Measurements from ENCODE around the gene ABHD12. TPM values are rescaled to one million over a fixed set of nuclear protein-coding genes. Genes with fewer than 3 reads are reported as not detected.

Gene ABHD12
- total RNA-seq, 1 experiment from 2014 or later = 117 TPM

GRCh38 chr20:25252686-25253421 is 137.8 kb downstream of the ABHD12 start:
- Histone ChIP-seq H3K9me3 (replicated peaks) (peaks cover 5% of the 10 kb centered on the region), H3K4me3 (no peak overlapping the region), H3K27ac (no peak overlapping the region), H3K4me1 (replicated peaks) (peaks cover 37% of the 10 kb centered on the region), H3K36me3 (peaks cover 76% of the 10 kb centered on the region), H3K27me3 (replicated peaks) (no peaks in the 10 kb centered on the region)
- DNase-seq (ENCODE audit: low read depth in 1 of 2, low spot score in 2 of 2) = no peak

DNA sequence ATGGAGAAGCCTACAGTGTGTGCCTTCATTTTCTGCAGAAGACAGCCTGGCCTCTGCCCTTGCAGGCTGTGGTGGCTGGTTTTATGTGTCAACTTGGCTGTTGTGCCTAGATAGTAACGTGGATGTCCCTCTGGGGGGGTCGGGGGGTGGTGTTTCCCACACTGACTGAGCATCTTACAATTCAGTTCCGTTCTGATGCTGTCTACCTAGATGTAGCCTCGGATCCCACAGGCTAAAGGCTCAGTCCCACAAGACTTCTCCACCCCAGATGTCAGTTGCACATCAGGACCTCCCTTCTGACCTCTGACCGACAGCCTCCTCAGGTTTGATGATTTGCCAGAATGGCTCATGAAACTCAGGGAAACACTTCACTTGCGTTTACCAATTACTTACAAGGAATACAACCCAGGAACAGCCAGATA is 138.4 kb downstream of the ABHD12 start:
- no peaks in the 10 kb centered on the region for H3K27me3 ChIP-seq (replicated peaks)
- H3K27ac ChIP-seq = no peak overlapping the region
- peaks cover 41% of the 10 kb centered on the region for H3K4me1 ChIP-seq (replicated peaks)
- no peak overlapping the region for H3K4me3 ChIP-seq
- peaks cover 74% of the 10 kb centered on the region for H3K36me3 ChIP-seq
- H3K9me3 ChIP-seq (replicated peaks) = peaks cover 7% of the 10 kb centered on the region
- no peak for DNase-seq (ENCODE audit: low read depth in 1 of 2, low spot score in 2 of 2)

DNA sequence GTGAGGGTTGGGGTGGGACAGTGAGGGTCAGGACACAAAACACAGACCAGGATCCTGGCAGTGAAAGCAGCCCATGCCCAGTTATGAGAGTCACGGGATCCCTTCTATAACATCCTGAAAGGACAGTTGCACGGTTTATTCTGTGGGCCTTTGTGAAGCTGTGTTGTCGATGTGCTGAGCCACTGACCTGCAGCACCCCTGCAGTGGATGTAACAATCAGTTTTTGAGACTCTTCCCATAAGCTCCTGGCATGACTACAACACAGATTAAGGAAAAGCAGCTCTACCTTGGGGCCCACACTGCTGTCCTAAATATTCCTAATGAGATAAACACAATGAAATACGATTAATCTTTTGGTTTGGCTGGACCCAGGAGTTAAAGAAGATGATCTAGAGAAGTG is 139.1 kb downstream of the ABHD12 start:
- H3K27me3 ChIP-seq (replicated peaks) = no peaks in the 10 kb centered on the region
- DNase-seq (ENCODE audit: low read depth in 1 of 2, low spot score in 2 of 2) = no peak
- peaks cover 7% of the 10 kb centered on the region for H3K9me3 ChIP-seq (replicated peaks)
- H3K4me3 ChIP-seq = no peak overlapping the region
- H3K27ac ChIP-seq = no peak overlapping the region
- H3K4me1 ChIP-seq (replicated peaks) = peaks cover 48% of the 10 kb centered on the region
- peaks cover 70% of the 10 kb centered on the region for H3K36me3 ChIP-seq

GRCh38 chr20:25251019-25251418 is 139.6 kb downstream of the ABHD12 start:
- Histone ChIP-seq H3K36me3 (peaks cover 70% of the 10 kb centered on the region), H3K27ac (no peak overlapping the region), H3K9me3 (replicated peaks) (peaks cover 7% of the 10 kb centered on the region), H3K4me1 (replicated peaks) (peaks cover 52% of the 10 kb centered on the region), H3K4me3 (no peak overlapping the region), H3K27me3 (replicated peaks) (no peaks in the 10 kb centered on the region)
- no peak for DNase-seq (ENCODE audit: low read depth in 1 of 2, low spot score in 2 of 2)

DNA sequence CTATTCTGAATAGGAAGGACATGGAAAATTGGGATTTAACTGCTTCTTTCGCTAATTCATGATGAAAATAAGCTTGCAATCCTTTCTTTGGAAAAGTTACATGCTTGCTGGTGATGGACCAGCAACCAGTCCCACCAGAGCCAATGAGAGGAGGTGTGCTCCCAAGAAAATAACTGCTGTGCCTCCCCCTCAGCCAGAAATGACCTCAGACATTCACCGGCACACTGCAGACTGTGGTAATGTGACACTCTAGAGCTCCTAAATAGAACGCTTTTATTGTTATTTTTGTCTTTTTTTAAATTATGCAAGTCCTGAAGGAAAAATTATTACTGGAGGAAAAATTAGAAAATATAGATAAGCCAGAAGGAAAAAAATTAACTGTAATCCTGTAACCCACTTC is 140.1 kb downstream of the ABHD12 start:
- H3K4me1 ChIP-seq (replicated peaks) = peaks cover 52% of the 10 kb centered on the region
- H3K9me3 ChIP-seq (replicated peaks) = peaks cover 7% of the 10 kb centered on the region
- H3K4me3 ChIP-seq = no peak overlapping the region
- no peaks in the 10 kb centered on the region for H3K27me3 ChIP-seq (replicated peaks)
- H3K27ac ChIP-seq = no peak overlapping the region
- peaks cover 65% of the 10 kb centered on the region for H3K36me3 ChIP-seq
- no peak for DNase-seq (ENCODE audit: low read depth in 1 of 2, low spot score in 2 of 2)

Other genes starting within 250 kb of the ABHD12 start
- 68.0 and 77.0 TPM in 2 replicates for gene ENTPD6, start 195.1 kb downstream of the ABHD12 start, total RNA-seq (2014; rRNA removed; shearing (Covaris generic))
- gene PYGB, start 142.8 kb downstream of the ABHD12 start, total RNA-seq (2014; rRNA removed; shearing (Covaris generic)) = 175 and 192 TPM in 2 replicates
- 42.5 and 49.5 TPM in 2 replicates for gene GINS1, start 16.8 kb upstream of the ABHD12 start, total RNA-seq (2014; rRNA removed; shearing (Covaris generic))
- 10.7 and 14.3 TPM in 2 replicates for gene NINL, start 194.7 kb upstream of the ABHD12 start, total RNA-seq (2014; rRNA removed; shearing (Covaris generic))
- 7.6 and 9.8 TPM in 2 replicates for gene NANP, start 233.2 kb upstream of the ABHD12 start, total RNA-seq (2014; rRNA removed; shearing (Covaris generic))

Measured in SJSA1 (cell line).